B cell (primary cell): ENCODE results near the gene DLX1. TPM values are rescaled to one million over a fixed set of nuclear protein-coding genes. Genes with fewer than 3 reads are reported as not detected.

Source experiments
- ATAC-seq: fragments of 200-7000 bp; cut with Tn5 transposase; one replicate; pipeline ENCODE4 v1.10.0; 2021; ENCODE audit warnings: low read depth, mild to moderate bottlenecking, moderate number of reproducible peaks, moderate library complexity
- CTCF ChIA-PET: fragments of 350-600 bp; sonication (Branson Sonifier 250); formaldehyde crosslinking; loops from one replicate; lab custom pipeline; 2021; ENCODE audit warnings: antibody characterized with exemption, inconsistent platforms; lab: Charles Lee
- POLR2A ChIA-PET: fragments of 350-600 bp; sonication (Branson Sonifier 250); formaldehyde crosslinking; loops from one replicate; lab custom pipeline; 2021; ENCODE audit warnings: antibody characterized with exemption; lab: Charles Lee
- DNase-seq: peaks from one replicate; pipeline ENCODE4 v3.0.0; 2013
- H2AFZ ChIP-seq: 2 replicates; pipeline ENCODE4 v1.6.1; 2012; ENCODE audit warnings: mild to moderate bottlenecking, low read depth, low read length; ENCODE audit not compliant: insufficient read depth, poor library complexity, severe bottlenecking
- H3K27ac ChIP-seq, 2 donors: 1 replicate in 1 of 2; 2 replicates in 1 of 2; pipeline ENCODE4 v1.5.1; 2012 to 2013; ENCODE audit warnings: low read length in 2 of 2, mild to moderate bottlenecking in 2 of 2, moderate library complexity in 1 of 2
- H3K27me3 ChIP-seq, 4 experiments: fragments of 200-600 bp in 1 of 4; sonication (generic) in 1 of 4; replicated peaks in 1 of 4; 1 replicate in 2 of 4; 2 replicates in 2 of 4; pipeline versions ENCODE4 v1.6.1 to v1.7.0; 2013 to 2016; ENCODE audit warnings: low read length in 3 of 4, mild to moderate bottlenecking in 2 of 4, mixed read lengths in 1 of 4, moderate library complexity in 1 of 4; ENCODE audit not compliant: insufficient read depth in 4 of 4, control insufficient read depth in 3 of 4; ENCODE audit errors: control extremely low read depth in 1 of 4
- H3K36me3 ChIP-seq, 2 experiments: replicated peaks in 1 of 2; 1 replicate in 1 of 2; 2 replicates in 1 of 2; pipeline versions ENCODE4 v1.6.1 to v1.7.1; 2013; ENCODE audit warnings: low read length in 1 of 2; ENCODE audit not compliant: insufficient read depth in 2 of 2, control insufficient read depth in 1 of 2; ENCODE audit errors: control extremely low read depth in 1 of 2, extremely low read depth in 1 of 2
- H3K4me1 ChIP-seq, 2 donors: fragments of 200-600 bp in 1 of 2; sonication (generic) in 1 of 2; 1 replicate in 1 of 2; 2 replicates in 1 of 2; pipeline versions ENCODE4 v1.5.1 to v1.6.1; 2013 to 2017; ENCODE audit warnings: low read length in 2 of 2; ENCODE audit not compliant: control insufficient read depth in 2 of 2, insufficient read depth in 2 of 2
- H3K4me2 ChIP-seq: replicated peaks from 2 replicates; pipeline ENCODE3; 2012; ENCODE audit warnings: mild to moderate bottlenecking, low read depth, low read length; ENCODE audit not compliant: poor library complexity, severe bottlenecking
- H3K4me3 ChIP-seq, 5 experiments: fragments of 200-600 bp in 1 of 5; sonication (generic) in 1 of 5; 1 replicate in 3 of 5; 2 replicates in 2 of 5; pipeline versions ENCODE4 v1.5.1 to v1.7.0; 2011 to 2016; ENCODE audit warnings: low read length in 4 of 5, mild to moderate bottlenecking in 4 of 5, low read depth in 2 of 5, control low read depth in 1 of 5, moderate library complexity in 1 of 5; ENCODE audit not compliant: insufficient read depth in 1 of 5; ENCODE audit errors: control extremely low read depth in 1 of 5, extremely low read depth in 1 of 5
- H3K79me2 ChIP-seq: fragments of 200-600 bp; sonication (generic); one replicate; pipeline ENCODE4 v1.6.0; 2016; ENCODE audit warnings: low read length; ENCODE audit not compliant: control insufficient read depth, insufficient read depth
- H3K9ac ChIP-seq: fragments of 200-600 bp; sonication (generic); 2 replicates; pipeline ENCODE4 v1.6.1; 2017; ENCODE audit warnings: mild to moderate bottlenecking, low read length, moderate library complexity
- H3K9me3 ChIP-seq, 3 donors: one replicate each; pipeline versions ENCODE4 v1.6.1 to v1.7.1; 2013; ENCODE audit warnings: low read length in 2 of 3; ENCODE audit not compliant: control insufficient read depth in 2 of 3, insufficient read depth in 1 of 3; ENCODE audit errors: control extremely low read depth in 1 of 3
- H4K20me1 ChIP-seq: 2 replicates; pipeline ENCODE4 v1.6.0; 2012; ENCODE audit warnings: mild to moderate bottlenecking, low read length; ENCODE audit not compliant: insufficient read depth, control insufficient read depth, poor library complexity, severe bottlenecking
- H3K27ac Mint-ChIP-seq: one replicate; pipeline ENCODE4 v1.8.0; 2021; ENCODE audit warnings: mixed read lengths
- H3K27me3 Mint-ChIP-seq: one replicate; pipeline ENCODE4 v1.8.0; 2021; ENCODE audit warnings: mixed read lengths
- H3K4me1 Mint-ChIP-seq: one replicate; pipeline ENCODE4 v1.8.0; 2021; ENCODE audit warnings: mixed read lengths
- H3K4me3 Mint-ChIP-seq: one replicate; pipeline ENCODE4 v1.8.0; 2021; ENCODE audit warnings: mixed read lengths
- H3K9me3 Mint-ChIP-seq: one replicate; pipeline ENCODE4 v1.8.0; 2022; ENCODE audit warnings: mixed read lengths; ENCODE audit not compliant: insufficient read depth
- CTCF ChIP-seq: fragments of 200-600 bp; IDR thresholded peaks from one replicate; pipeline ENCODE4 v1.8.0; 2022; ENCODE audit warnings: antibody characterized with exemption, mild to moderate bottlenecking
- EZH2 ChIP-seq: IDR thresholded peaks from 2 replicates; pipeline ENCODE4 v1.6.1; 2012; ENCODE audit warnings: borderline replicate concordance, low read depth, mild to moderate bottlenecking, moderate library complexity, low read length; ENCODE audit not compliant: insufficient read depth, poor library complexity, severe bottlenecking
- WGBS: methylation state at CpG from one replicate; pipeline ENCODE4 v1.1.5; 2013; ENCODE audit warnings: missing lambda C conversion rate; ENCODE audit not compliant: insufficient coverage; 5-methylcytosine and 5-hydroxymethylcytosine counted together
- intact Hi-C: fragments of 100-400 bp; cut with micrococcal nuclease; formaldehyde crosslinking; loops from one replicate; pipeline ENCODE4 v1.10.0; 2022
- polyA plus RNA-seq: library from polyadenylated mRNA; depleted of rRNA; stranded (reverse); fragments of >200 nt; gene quantifications from 2 replicates; pipeline ENCODE4 v1.2.3, GENCODE V29; 2012
- total RNA-seq, 2 donors: library from RNA; stranded (reverse); fragments of 120-200 nt in 1 of 2; gene quantifications; 1 replicate in 1 of 2; 2 replicates in 1 of 2; pipeline versions ENCODE4 v1.2.3 to v1.2.4, GENCODE V29; 2013 to 2022

The DLX1 gene
- total and polyA plus RNA-seq, 2 donors (not counting 1 experiment from before 2014, with no cell fraction given), result not detected

- Mint-ChIP-seq H3K27me3 (peaks cover 55% of the 10 kb centered on the region), H3K27ac (peak overlapping the region; percentile 47), H3K4me1 (peaks cover 41% of the 10 kb centered on the region), H3K9me3 (no peaks in the 10 kb centered on the region), H3K4me3 (peak overlapping the region; percentile 72)
- 0% methylated on average over 5 of the region's 25 CpGs for WGBS
- H4K20me1 ChIP-seq, result peaks cover 15% of the 10 kb centered on the region
- peaks cover 0 to 100% (median 90%) of the 10 kb centered on the region in 4 experiments for H3K27me3 ChIP-seq
- H3K4me3 ChIP-seq, result peak overlapping the region in 1 of 5 experiments; percentile 36
- ChIA-PET CTCF (interaction anchor here (0.8 to 7.3 kb wide), 9 partner anchors 10 to 1285 kb away, joined by 3 to 58 read pairs (median 3); partner anchors contain the start of gene DLX1), POLR2A (no interaction called here)
- intact Hi-C loops, result loop anchor here (5.0 to 10.0 kb wide), 4 partner anchors 181 to 531 kb away; partner anchors contain the start of genes HAT1 and PDK1
- ATAC-seq, result no peak
- peak overlapping the region; percentile 60 for H3K9ac ChIP-seq
- peaks cover 63 to 85% of the 10 kb centered on the region in 2 donors for H3K4me1 ChIP-seq
- H3K36me3 ChIP-seq, result no peaks in the 10 kb centered on the region
- TF ChIP-seq CTCF, result peak; percentile 70
- TF ChIP-seq EZH2, result peak; percentile 35
- peak overlapping the region; percentile 81 for H3K4me2 ChIP-seq
- H3K9me3 ChIP-seq, result peaks cover 0 to 89% (median 11%) of the 10 kb centered on the region in 3 donors
- no peak overlapping the region for H2AFZ ChIP-seq
- DNase-seq, result peak; percentile 66
- no peak overlapping the region for H3K27ac ChIP-seq
- no peaks in the 10 kb centered on the region for H3K79me2 ChIP-seq
These were observed 18.4 kb downstream of the DLX1 start for GRCh38 chr2:172103471-172104272.
